HepG2 (cell line): ENCODE data around the gene ZNF513. TPM values are rescaled to one million over a fixed set of nuclear protein-coding genes. Genes with fewer than 3 reads are reported as not detected.
A peak's percentile ranks its signal among the peaks of the same experiment; 100 is the strongest.

Experiments
- FOXK1 ChIP-seq: sonication (generic); formaldehyde crosslinking; IDR thresholded peaks from 2 replicates; pipeline ENCODE4 v1.4.0; 2020; ENCODE audit warnings: low read depth, missing genetic modification reagents, borderline replicate concordance
- GABPA ChIP-seq, 2 experiments: IDR thresholded peaks; 2 replicates each; pipeline ENCODE4 v1.6.1; 2011 to 2016; ENCODE audit warnings: low read depth in 2 of 2, low read length in 1 of 2, missing biosample characterization in 1 of 2, missing genetic modification characterization in 1 of 2
- HIVEP1 ChIP-seq: sonication (generic); formaldehyde crosslinking; IDR thresholded peaks from 2 replicates; pipeline ENCODE4 v1.4.0; 2020; ENCODE audit warnings: mild to moderate bottlenecking, missing genetic modification reagents
- KDM5A ChIP-seq: fragments of 200-600 bp; sonication (generic); IDR thresholded peaks from 2 replicates; pipeline ENCODE4 v1.7.0; 2018; ENCODE audit warnings: antibody characterized with exemption, mild to moderate bottlenecking, low read length, borderline replicate concordance
- PRDM15 ChIP-seq: sonication (generic); formaldehyde crosslinking; IDR thresholded peaks from 2 replicates; pipeline ENCODE4 v1.4.0; 2020; ENCODE audit warnings: missing genetic modification reagents
- SMAD3 ChIP-seq: sonication (generic); formaldehyde crosslinking; IDR thresholded peaks from 2 replicates; pipeline ENCODE4 v1.4.0; 2020; ENCODE audit warnings: missing genetic modification reagents
- TOPORS ChIP-seq: sonication (generic); formaldehyde crosslinking; IDR thresholded peaks from 2 replicates; pipeline ENCODE4 v1.8.0; 2023; ENCODE audit warnings: mild to moderate bottlenecking, missing genetic modification reagents
- UBTF ChIP-seq: sonication (generic); formaldehyde crosslinking; IDR thresholded peaks from 2 replicates; pipeline ENCODE4 v1.4.0; 2020; ENCODE audit warnings: mild to moderate bottlenecking, missing genetic modification reagents
- ZBTB1 ChIP-seq: sonication (generic); formaldehyde crosslinking; IDR thresholded peaks from 2 replicates; pipeline ENCODE4 v1.4.0; 2020; ENCODE audit warnings: missing genetic modification reagents, borderline replicate concordance
- ZFAT ChIP-seq: sonication (generic); formaldehyde crosslinking; conservative IDR thresholded peaks from 2 replicates; pipeline ENCODE4 v1.8.1; 2023; ENCODE audit warnings: missing genetic modification reagents, inconsistent platforms
- ZKSCAN1 ChIP-seq: fragments of 150-350 bp; IDR thresholded peaks from 2 replicates; pipeline ENCODE4 v1.6.1; 2014; ENCODE audit warnings: low read length
- ZNF260 ChIP-seq: sonication (generic); formaldehyde crosslinking; IDR thresholded peaks from 2 replicates; pipeline ENCODE4 v1.4.0; 2020; ENCODE audit warnings: missing genetic modification reagents, low read depth, mild to moderate bottlenecking, borderline replicate concordance
- ZNF276 ChIP-seq: sonication (generic); formaldehyde crosslinking; IDR thresholded peaks from 2 replicates; pipeline ENCODE4 v1.4.0; 2020; ENCODE audit warnings: mild to moderate bottlenecking, low read depth, missing genetic modification reagents
- ZNF496 ChIP-seq: sonication (generic); formaldehyde crosslinking; IDR thresholded peaks from 2 replicates; pipeline ENCODE4 v1.8.1; 2023; ENCODE audit warnings: mild to moderate bottlenecking, moderate library complexity, missing genetic modification reagents; ENCODE audit not compliant: insufficient replicate concordance
- ZNF572 ChIP-seq: sonication (generic); formaldehyde crosslinking; IDR thresholded peaks from 2 replicates; pipeline ENCODE4 v1.5.1; 2020; ENCODE audit warnings: mild to moderate bottlenecking, missing genetic modification reagents
- ZNF687 ChIP-seq: sonication (generic); formaldehyde crosslinking; IDR thresholded peaks from 2 replicates; pipeline ENCODE4 v1.5.1; 2020; ENCODE audit warnings: mild to moderate bottlenecking, missing genetic modification reagents, moderate library complexity
- polyA plus RNA-seq, 8 experiments: library from polyadenylated mRNA; depleted of rRNA in 3 of 8; stranded (reverse) in 7 of 8; unstranded in 1 of 8; fragments of >200 nt; fragmentation: Illumina TruSeq in 4 of 8; extraction: Trizol in 4 of 8; gene quantifications; 2 replicates each; pipeline versions ENCODE4 v1.2.1 to v1.2.3, GENCODE V29; 2011 to 2016; ENCODE audit warnings: low read depth in 4 of 8, missing spikeins in 1 of 8, mixed read lengths in 1 of 8; ENCODE audit not compliant: insufficient read depth in 1 of 8
- total RNA-seq, 5 experiments: library from RNA; depleted of rRNA; stranded (reverse); fragments of >200 nt; fragmentation: Illumina TruSeq; extraction: Trizol; gene quantifications; 2 replicates each; pipeline ENCODE4 v1.2.3, GENCODE V29; 2016; ENCODE audit warnings: low read depth in 1 of 5

The ZNF513 gene
- total and polyA plus RNA-seq, 2 of the 13 experiments (the other 11 are each of a cell fraction or from before 2014, with no cell fraction given): 4.9 to 6.3 TPM

GRCh38 chr2:27412419-27413152, 32.1 kb upstream of the ZNF513 start (continued):
- TF ChIP-seq GABPA (IDR thresholded peaks at IDR 0.05; ENCODE audit: low read depth, low read length): no peak
- TF ChIP-seq GABPA (CRISPR knock-in tag; IDR thresholded peaks at IDR 0.05; ENCODE audit: low read depth): no peak; the same call in 1 of the 2 replicates
- TF ChIP-seq HIVEP1 (CRISPR knock-in tag): no peak
- TF ChIP-seq UBTF (CRISPR knock-in tag): no peak
- TF ChIP-seq PRDM15: no peak
- no peak; the same call in 1 of the 2 replicates for TF ChIP-seq KDM5A
- no peak for TF ChIP-seq ZBTB1
- TF ChIP-seq ZNF276 (CRISPR knock-in tag): no peak
- TF ChIP-seq ZNF260: no peak
- TF ChIP-seq ZNF572: no peak
- TF ChIP-seq ZKSCAN1: no peak
- no peak for TF ChIP-seq TOPORS (CRISPR knock-in tag)
- peak; percentile 42; the same call in 1 of the 2 replicates for TF ChIP-seq FOXK1 (CRISPR knock-in tag)
- no peak for TF ChIP-seq ZFAT
- TF ChIP-seq SMAD3: no peak
- TF ChIP-seq ZNF496 (CRISPR knock-in tag): no peak
- TF ChIP-seq ZNF687 (CRISPR knock-in tag): no peak
